Activated CD8-positive, alpha-beta memory T cell treated with anti-CD3 and anti-CD28 coated beads, Interleukin-2, amount 50 U/mL, for 24 hours (primary cell): ENCODE results near the gene PTPN22.

ENCODE experiments used
- DNase-seq: peaks from one replicate; pipeline ENCODE4 v3.0.0-alpha.2; 2020; ENCODE audit errors: extremely low read depth

The PTPN22 gene

DNA sequence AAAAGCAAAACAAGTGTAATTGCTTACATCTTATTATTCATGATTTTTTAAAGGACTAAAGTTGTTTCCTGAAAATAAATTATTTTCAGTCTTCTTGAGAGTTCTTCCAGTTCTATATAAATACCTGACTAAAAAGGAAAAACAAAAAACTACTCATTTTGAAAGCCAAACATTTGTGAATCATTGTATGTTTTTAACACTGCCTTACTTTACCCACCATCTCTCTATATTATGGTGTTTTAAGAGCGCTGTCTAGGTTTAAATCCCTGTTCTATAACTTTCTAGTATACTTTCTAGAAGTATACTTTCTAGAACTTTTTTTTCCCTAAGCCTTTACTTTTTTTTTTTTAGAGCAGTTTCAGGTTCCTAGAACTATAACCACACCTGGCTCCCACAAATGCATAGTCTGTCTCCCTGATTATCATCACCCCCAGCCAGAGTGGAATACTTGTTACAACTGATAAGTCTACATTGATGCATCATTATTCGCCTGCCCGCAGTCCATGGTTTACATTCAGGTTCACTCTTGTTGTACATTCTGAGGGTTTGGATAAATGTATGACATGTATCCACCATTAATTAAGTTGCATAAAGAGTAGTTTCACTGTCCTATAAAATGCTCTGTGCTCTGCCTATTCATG, 69.0 kb downstream of the PTPN22 start:
- no peak for DNase-seq

DNA sequence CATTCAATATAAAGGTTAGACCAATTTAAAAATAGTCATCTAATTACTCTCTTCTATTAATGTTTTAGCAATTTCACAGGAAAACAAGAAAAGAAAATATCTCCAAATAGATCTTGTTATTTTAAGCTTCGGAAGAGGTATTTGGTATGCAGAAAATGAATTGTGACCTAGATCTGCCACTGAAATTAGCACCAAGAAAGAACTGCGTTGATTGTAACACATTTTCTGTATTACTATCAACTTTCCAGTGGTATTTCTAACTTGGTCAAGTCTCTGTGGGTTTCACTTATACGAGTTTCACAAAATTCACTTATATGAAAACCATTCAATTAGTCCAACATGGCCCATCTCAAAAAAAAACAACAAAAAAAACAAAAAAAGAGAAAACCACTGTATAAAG, 71.0 kb downstream of the PTPN22 start:
- DNase-seq = no peak

DNA sequence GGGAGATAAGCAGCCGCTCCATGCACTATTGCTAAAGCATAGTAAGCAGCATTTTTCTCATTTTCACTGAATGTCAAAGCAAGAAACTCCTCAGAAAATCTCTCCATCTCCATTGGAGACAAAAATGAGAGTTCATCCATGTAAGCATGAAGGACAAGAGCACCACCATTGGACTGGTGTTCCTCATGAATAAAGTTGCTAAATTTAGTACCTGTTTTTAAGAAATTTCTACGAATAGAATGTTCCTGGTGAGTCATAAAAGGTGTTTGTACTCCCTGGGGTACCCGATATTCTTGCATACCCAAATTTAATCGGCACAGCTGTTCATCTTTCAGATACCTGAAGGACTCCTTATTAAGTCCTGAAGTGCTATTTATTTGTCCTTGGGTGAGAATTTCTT, 74.0 kb downstream of the PTPN22 start:
- no peak for DNase-seq

DNA sequence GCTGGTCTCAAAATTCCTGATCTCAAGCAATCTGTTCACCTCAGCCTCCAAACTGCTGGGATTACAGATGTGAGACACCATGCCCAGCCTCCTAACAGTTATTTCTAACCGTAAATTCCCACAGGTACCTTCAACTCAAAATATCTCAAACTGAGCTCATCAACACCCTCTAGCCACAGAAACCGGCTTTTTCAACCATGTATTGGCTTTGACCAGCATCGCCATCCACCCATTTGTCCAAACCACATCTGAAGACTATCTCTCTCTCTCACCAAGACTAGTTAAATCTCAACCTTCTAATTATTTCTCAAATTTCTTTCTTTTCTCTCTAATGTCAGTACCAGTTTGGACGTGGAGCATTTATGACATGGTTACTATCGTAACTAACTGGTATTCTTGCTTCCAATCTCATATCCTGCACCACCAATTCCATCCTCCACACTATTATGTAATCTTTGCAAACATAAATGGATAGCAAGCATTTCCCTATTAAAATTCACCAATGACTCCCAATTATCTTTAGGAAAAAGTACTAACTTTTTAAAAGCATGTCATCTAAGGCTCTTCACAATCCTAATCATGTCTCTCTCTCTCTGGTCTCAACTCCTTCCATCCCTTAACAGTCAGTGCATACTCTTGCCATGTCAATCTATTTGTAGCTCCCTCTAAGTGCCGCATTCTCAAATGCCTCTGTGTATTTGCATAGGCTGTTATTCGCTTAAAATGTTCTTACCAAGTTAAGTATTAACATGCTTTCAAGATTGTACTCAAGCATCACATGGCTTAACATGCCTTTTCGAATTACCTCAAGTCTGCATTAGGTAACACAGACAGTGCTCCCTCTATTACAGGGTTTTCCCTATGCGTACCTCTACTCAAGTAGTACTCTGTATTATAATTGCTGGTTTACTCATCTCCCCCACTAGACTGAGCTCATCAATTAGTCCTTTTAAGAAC, 77.4 kb downstream of the PTPN22 start:
- DNase-seq = no peak

DNA sequence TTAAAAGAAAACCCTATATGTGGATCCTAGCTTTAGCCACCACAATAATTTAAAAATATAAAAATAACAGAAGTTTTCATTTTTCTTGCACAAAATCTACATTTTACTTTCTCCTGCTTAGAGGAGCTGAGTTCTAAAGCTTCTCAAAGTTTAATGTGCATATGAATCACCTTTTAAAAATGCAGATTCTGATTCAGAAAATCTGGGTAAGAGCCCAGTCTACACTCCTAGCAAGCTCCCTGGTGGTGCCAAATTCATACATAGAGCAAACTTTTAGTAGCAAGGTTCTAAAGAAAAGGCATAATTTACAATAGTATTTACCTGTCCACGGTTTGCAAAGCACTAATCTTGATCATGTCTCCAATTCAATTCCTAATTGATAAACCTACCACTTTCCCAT, 78.5 kb downstream of the PTPN22 start:
- no peak for DNase-seq

DNA sequence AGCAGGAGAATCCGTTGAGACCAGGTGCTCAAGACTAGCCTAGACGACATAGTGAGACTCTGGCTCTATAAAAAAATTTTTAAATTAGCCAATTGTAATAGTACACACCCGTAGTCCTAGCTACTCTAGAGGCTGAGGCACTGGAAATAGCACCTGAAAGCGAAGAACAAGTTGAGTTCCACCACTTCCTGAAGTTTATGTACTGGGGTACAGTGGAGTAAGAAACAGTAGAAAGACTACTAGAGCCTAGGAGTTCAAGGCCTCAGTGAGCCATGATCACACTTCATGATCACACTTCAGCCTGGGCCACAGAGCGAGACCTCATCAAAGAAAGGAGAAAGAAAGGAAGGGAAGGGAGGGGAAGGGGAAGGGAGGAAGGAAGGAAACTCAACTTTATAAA, 79.0 kb downstream of the PTPN22 start:
- DNase-seq = no peak

DNA sequence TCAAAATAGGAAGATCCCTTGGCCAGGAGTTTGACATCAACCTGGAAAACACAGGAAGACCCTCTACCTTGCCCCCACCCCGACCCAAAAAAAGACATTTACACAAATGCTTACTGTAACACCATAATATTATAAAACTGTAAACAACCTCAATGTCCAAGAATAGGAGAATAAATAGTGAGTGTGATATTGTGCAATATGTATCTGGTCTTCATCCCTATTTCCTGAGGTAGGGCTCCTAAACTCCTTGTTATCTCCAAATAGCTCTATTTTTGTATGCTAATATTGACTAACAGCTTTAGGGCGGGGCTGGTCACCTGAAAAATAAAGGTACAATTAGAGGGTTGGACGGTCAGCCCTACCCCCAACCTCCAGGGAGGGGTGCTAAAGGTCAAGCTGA, 82.7 kb downstream of the PTPN22 start:
- DNase-seq = no peak

DNA sequence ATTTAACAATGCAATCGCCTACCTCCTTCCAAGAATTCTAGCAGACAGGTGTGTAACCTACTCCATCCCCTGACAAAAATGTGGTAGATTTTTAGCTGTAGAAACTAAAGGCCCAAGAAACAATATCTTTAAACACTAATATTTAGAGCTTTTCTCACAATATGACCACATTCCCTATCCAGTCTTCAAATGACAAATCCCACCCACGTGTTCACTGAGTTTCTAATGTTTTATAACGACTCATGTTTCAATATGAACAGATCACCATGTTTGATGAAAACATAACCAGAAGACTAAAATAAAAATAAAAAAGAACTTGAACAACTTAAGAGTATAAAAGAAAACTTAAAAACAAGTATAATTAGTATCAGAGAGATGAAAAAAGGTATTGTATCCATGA, 83.8 kb downstream of the PTPN22 start:
- no peak for DNase-seq

DNA sequence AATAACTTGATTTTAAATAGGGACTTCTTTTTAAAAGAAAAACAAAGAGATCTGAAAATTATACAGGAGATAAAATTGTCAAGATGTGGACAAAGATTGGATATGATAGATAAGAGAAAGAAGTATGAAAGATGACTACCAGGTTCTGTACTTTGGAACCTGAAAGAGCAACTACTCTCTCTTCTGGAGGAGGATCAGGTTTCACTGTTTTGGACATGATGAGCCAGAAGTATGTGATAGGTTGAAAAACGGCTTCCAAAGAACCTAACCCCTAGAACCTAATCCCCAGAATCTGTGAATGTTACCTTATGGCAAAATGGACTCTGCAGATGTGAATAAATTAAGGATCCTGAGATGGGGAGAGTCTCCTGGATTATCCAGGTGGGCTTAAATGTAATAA, 85.4 kb downstream of the PTPN22 start:
- no peak for DNase-seq

DNA sequence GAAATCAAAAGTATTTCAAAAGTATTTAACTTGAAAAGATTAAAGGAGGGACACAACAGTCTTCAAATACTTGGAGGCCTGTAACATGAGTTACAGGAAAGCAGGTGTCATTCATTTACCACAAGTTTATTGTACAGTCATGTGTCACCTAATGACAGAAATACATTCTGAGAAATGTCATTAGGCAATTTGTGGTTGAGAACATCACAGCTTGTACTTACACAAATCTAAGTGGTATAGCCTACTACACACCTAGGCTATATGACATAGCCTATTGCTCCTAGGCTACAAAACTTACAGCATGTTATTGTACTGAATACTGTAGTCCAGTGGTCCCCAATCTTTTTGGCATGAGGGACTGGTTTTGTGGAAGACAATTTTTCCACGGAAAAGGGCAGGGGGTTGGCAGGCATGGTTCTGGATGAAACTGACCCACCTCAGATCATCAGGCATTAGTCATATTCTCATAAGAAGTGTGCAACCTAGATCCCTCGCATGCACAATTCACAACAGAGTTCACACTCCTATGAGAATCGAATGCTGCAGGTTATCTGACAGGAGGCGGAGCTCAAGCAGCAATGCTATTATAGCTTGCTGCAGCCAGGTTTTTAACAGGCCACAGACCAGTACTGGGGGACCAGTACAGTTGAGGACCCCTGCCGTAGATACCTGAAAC, 87.3 kb downstream of the PTPN22 start:
- DNase-seq = no peak

DNA sequence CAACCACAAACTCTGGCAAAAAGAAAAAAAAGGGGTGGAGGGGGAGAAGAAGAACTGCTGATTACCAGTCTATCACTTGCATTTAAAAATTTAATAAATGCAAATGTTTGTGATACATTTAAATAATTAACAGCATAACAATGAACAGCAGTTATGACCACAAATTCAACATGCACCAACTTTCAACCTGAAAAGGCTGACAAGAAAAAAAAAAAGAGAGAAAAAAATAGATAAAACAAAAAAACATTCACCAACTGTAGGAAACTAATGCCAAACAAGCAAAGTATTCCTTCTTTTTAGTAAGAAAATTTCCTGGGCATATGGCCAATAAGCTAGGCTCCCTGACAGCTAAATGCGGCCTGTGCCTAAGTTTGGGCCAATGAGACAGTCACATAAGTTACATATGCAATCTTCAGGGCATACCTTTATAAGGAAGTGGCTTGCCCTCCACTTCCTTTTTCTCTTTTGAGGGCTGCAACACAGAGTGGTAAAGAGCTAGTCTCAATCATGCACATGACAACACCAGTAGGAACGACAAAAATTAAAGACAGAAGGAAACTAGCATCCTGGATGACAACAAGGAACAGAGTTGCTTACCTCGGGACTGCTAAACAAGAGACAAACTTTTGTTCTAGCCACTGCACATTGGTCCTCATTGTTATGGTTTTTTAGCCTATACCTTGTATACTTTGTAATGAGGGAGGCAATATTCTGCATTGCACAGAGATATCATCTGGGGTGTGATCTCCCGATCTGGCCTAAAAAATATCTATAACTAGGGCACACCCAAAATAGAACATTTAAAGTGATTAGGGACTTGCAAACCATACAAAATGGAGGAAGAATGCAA, 88.0 kb downstream of the PTPN22 start:
- DNase-seq = no peak

DNA sequence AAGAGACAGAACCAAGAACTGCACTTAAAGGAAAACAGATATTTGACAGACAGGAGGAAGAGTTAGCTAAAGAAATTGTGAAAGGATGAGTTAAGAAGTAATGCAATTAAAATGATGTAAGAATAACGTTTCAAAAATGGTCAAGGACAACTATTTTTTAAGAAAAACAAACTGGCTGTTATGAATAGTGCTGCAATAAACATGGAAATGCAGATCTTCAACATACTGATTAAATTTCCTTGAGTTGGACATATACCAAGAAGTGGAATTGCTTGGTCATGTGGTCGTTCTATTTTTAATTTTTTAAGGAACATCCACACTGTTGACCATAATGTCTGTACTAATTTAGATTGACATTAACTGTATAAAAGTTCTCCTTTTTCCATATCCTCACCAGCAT, 89.1 kb downstream of the PTPN22 start:
- DNase-seq = no peak

DNA sequence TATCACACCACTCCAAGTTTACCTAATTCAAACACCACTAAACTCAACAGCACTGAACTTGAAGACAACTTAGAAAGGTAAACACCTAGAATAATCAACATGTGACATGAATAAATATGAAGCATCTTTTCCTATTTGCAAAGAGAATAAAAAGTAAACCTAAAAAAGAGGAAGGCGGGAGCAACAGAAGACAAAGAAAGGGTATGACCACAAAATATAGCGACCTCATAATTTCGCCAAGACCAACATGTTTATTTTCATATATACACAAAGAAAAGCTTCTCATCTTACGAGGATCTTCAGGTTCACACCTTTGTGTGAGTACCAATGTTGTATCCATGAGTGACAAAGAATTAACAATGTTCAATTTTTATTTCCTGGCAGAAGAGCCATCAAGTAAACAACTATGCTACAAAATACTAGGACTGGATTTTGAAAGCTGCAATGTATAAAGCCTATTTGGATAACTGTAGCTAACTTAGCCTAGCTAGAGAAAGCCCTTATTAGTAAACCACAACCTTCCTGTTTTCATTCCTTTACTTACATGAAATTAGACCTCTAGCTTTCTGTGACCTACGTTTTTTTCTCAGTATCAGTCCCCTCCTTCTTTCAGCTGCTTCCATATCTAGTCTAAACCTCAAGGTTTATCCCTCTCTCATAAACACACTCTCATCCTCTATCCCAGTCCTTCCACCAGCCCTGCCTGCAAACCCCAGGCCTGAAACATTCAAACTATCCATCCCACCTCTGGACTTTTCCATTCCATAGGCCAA, 91.0 kb downstream of the PTPN22 start:
- no peak for DNase-seq

DNA sequence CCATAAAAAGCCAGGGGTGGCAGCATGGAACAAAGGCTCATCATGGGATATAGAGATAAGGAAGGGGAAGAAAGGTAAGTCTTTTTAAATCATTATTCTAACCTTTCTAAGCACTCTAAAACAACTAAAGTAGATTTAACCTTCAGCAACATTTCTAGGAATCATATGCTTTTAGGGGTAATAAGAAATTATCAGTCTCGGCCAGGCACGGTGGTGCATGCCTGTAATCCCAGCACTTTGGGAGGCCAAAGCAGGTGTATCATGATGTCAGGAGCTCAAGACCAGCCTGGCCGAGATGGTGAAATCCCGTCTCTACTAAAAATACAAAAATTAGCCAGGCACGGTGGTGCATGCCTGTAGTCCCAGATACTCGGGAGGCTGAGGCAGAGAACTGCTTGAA, 92.0 kb downstream of the PTPN22 start:
- no peak for DNase-seq

DNA sequence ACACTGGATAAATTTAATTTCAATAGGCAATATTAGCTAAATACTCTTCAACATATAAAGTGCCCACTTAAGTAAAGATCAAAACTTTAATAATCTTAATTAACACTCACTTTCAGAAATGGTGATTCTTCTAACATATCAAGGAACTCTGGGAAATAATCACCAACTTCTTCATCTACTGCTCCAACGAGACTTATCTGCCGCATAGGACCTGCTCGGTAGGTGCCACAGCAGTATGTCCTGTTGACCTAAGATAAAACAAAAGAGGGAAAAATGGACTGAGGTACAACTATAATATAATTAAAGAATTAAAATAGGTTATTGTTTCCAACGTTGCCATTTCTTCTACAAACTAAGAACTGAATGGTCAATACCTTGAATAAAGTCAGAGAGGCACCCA, 94.0 kb downstream of the PTPN22 start:
- no peak for DNase-seq

DNA sequence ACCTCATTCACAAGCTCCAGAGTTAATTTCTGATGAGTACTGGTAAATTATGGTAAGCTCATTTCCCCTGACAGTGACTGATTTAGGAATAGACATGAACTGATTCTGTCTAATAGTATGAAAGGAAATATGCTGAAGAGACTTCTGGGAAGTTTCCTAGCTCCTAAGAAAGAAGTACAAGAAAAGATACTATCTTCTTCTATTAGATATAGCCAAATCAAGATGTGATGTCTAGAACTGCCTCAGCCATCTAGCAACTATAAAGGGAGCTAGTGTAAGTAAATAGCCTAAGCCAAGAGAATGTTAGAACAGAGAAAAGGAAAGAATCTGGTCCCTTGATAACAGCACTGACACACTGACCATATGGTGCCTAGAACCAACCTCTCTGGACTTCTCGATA, 101.5 kb downstream of the PTPN22 start:
- DNase-seq = no peak

DNA sequence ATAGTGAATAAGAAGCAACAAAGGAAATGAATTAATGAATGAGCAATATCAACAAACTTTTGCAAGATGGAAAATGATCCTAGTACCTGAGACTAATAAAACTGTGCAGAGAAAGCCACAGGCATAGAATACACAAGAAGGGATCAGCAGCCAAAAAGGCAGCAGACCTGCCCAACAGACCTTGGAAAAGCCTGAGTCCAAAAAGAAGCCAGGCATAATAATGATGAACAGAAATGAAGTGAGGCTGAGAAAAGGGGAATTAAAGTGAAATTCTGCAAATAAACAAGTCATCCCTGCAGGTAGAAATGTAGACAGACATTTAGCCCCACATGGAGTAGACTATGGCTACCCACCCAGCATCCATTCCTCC, 101.9 kb downstream of the PTPN22 start:
- no peak for DNase-seq

DNA sequence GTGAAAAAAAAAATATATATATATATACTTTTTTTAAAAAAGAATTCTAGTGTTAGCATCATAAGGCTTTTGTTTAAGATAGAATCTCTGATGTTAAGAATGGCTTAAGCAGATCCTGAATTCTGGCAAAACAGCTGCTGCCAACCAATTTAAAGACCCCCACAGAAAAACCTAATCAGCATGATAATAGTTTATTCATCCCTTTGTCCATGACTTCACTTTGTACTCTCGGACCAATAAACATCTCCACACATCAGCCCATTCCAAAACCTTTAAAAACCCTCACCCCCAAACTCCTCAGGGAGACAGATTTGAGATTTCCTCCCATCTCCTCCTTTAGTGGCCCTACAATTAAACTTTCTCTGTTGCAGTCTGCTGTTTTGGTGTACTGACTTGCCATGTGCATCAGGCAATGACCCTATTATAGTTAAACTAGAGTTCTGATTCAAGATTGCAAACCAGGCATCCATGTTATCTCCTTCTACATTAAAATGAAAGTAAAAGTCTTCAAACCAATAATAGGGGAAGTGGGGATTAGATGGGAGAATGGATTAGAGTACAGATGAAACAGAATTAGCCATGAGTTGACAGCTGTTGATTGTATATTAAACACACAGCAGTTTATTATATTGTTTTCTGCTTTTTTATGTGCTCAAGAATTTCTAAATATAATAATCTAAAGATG, 102.5 kb downstream of the PTPN22 start:
- no peak for DNase-seq

DNA sequence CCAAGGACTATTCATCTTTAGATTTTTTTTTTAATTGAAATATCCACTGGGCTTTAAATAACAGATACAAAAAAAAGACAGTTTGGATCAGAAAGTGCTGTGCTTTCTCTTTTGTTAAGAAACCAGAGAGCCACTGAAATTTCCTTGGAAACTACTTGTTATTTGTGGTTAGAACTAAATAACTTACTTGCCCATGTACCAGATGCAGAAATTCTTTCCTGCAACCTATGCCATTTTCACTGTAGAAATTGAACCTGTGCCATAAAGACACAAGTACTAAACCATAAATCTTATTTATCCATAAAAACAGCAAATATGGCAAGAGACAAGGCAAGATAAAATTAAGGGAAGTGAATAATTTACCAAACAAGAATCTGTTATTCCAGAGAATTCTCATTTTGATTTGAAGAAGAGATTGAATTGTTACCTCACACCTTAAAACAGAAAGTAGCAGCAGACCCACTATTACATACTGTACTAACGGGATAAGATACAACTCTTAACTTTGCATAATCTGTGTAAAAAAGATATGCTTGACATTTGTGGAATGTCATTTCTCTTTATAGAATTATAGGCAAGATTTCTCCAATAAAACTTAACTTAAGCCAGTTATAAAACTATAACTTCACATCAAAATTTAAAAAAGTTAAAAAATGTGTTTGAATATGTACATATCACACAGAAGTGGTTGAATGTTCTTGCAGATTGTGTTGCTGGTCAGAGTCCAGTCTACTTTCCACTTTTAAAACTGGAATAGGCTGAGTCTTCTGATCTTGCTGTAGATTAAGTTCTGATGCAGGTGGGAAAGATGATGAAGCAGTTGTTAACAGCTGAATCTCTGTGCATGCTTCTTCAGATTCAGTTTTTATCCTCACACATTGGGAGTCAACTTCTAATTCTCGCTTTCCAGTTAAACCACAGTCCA, 105.9 kb downstream of the PTPN22 start:
- no peak for DNase-seq
